ENCODE data around the gene MIGA2. TPM values are rescaled to one million over a fixed set of nuclear protein-coding genes. Genes with fewer than 3 reads are reported as not detected.

The MIGA2 gene
- total RNA-seq, 1 donor from 2014 or later = 21.6 TPM

GRCh38 chr9:129052592-129052991 lies 16.2 kb downstream of the MIGA2 start:
- TF ChIP-seq CTCF (IDR thresholded peaks at IDR 0.05; ENCODE audit: insufficient read depth, low read length, poor library complexity, severe bottlenecking) = no peak
- DNase-seq (ENCODE audit: low read depth) = peak; percentile 28
- H3K36me3 ChIP-seq (ENCODE audit: control insufficient read depth, insufficient read depth, low read length) = peaks cover 1% of the 10 kb centered on the region
- no peak overlapping the region for H3K4me3 ChIP-seq (ENCODE audit: low read depth, low read length)
- H3K27me3 ChIP-seq (ENCODE audit: control insufficient read depth, insufficient read depth, low read length) = no peaks in the 10 kb centered on the region

- no peak for TF ChIP-seq CTCF (IDR thresholded peaks at IDR 0.05; ENCODE audit: insufficient read depth, low read length, poor library complexity, severe bottlenecking)
- Histone ChIP-seq H3K27me3 (ENCODE audit: control insufficient read depth, insufficient read depth, low read length) (no peaks in the 10 kb centered on the region), H3K4me3 (ENCODE audit: low read depth, low read length) (no peak overlapping the region), H3K36me3 (ENCODE audit: control insufficient read depth, insufficient read depth, low read length) (peaks cover 1% of the 10 kb centered on the region)
- DNase-seq (ENCODE audit: low read depth) = no peak
These were observed 16.6 kb downstream of the MIGA2 start for GRCh38 chr9:129053020-129053419.

GRCh38 chr9:129054163-129054851 lies 17.9 kb downstream of the MIGA2 start:
- no peak overlapping the region for H3K4me3 ChIP-seq (ENCODE audit: low read depth, low read length)
- TF ChIP-seq CTCF (IDR thresholded peaks at IDR 0.05; ENCODE audit: insufficient read depth, low read length, poor library complexity, severe bottlenecking) = no peak
- H3K27me3 ChIP-seq (ENCODE audit: control insufficient read depth, insufficient read depth, low read length) = no peaks in the 10 kb centered on the region
- H3K36me3 ChIP-seq (ENCODE audit: control insufficient read depth, insufficient read depth, low read length) = peaks cover 1% of the 10 kb centered on the region
- no peak for DNase-seq (ENCODE audit: low read depth)

- TF ChIP-seq CTCF (IDR thresholded peaks at IDR 0.05; ENCODE audit: insufficient read depth, low read length, poor library complexity, severe bottlenecking) = no peak
- Histone ChIP-seq H3K27me3 (ENCODE audit: control insufficient read depth, insufficient read depth, low read length) (no peaks in the 10 kb centered on the region), H3K36me3 (ENCODE audit: control insufficient read depth, insufficient read depth, low read length) (no peaks in the 10 kb centered on the region), H3K4me3 (ENCODE audit: low read depth, low read length) (no peak overlapping the region)
- no peak for DNase-seq (ENCODE audit: low read depth)
These were observed 22.8 kb downstream of the MIGA2 start for GRCh38 chr9:129058965-129059795.

- no peak for DNase-seq (ENCODE audit: low read depth)
- Histone ChIP-seq H3K36me3 (ENCODE audit: control insufficient read depth, insufficient read depth, low read length) (no peaks in the 10 kb centered on the region), H3K4me3 (ENCODE audit: low read depth, low read length) (no peak overlapping the region), H3K27me3 (ENCODE audit: control insufficient read depth, insufficient read depth, low read length) (no peaks in the 10 kb centered on the region)
- TF ChIP-seq CTCF (IDR thresholded peaks at IDR 0.05; ENCODE audit: insufficient read depth, low read length, poor library complexity, severe bottlenecking) = no peak
These were observed 23.7 kb downstream of the MIGA2 start for GRCh38 chr9:129059796-129060785.
